H1 (cell line): Measurements from ENCODE around the gene UBIAD1. TPM values are rescaled to one million over a fixed set of nuclear protein-coding genes. Genes with fewer than 3 reads are reported as not detected.

ENCODE experiments used
- CTCF ChIA-PET: fragments of 300-600 bp; sonication (Branson Sonifier 250); formaldehyde crosslinking; loops from one replicate; lab custom pipeline; 2021; ENCODE audit not compliant: partially characterized antibody; lab: Charles Lee
- POLR2A ChIA-PET: fragments of 300-600 bp; sonication (Branson Sonifier 250); formaldehyde crosslinking; loops from one replicate; lab custom pipeline; 2021; ENCODE audit warnings: inconsistent platforms; ENCODE audit not compliant: partially characterized antibody; lab: Charles Lee
- DNase-seq, 2 experiments: peaks; one replicate each; pipeline versions ENCODE4 v3.0.0 to v3.0.0-alpha.2; 2010 to 2022; ENCODE audit warnings: low spot score in 2 of 2, low read depth in 1 of 2, mixed read lengths in 1 of 2
- FAIRE-seq: peaks from 2 replicates; lab custom pipeline; 2011; peaks lifted over from hg19 to GRCh38; lab: Jason Lieb, UNC
- H2AFZ ChIP-seq: 2 replicates; pipeline ENCODE4 v1.8.1; 2012; ENCODE audit warnings: low read length, inconsistent platforms
- H2AK5ac ChIP-seq: 2 replicates; pipeline ENCODE4 v1.6.1; 2013; ENCODE audit warnings: low read depth, low read length
- H2BK120ac ChIP-seq: replicated peaks from 2 replicates; pipeline ENCODE3; 2013; ENCODE audit warnings: low read depth, low read length, inconsistent platforms
- H2BK12ac ChIP-seq: 2 replicates; pipeline ENCODE4 v1.6.1; 2013; ENCODE audit warnings: low read depth, low read length
- H2BK15ac ChIP-seq: 2 replicates; pipeline ENCODE4 v1.6.1; 2013; ENCODE audit warnings: low read length
- H2BK20ac ChIP-seq: 2 replicates; pipeline ENCODE4 v1.6.1; 2013; ENCODE audit warnings: low read length
- H2BK5ac ChIP-seq: 2 replicates; pipeline ENCODE4 v1.6.1; 2013; ENCODE audit warnings: low read depth, low read length
- H3K14ac ChIP-seq: 2 replicates; pipeline ENCODE4 v1.6.1; 2013; ENCODE audit warnings: inconsistent platforms; ENCODE audit not compliant: insufficient read length
- H3K18ac ChIP-seq: 2 replicates; pipeline ENCODE4 v1.6.1; 2013; ENCODE audit warnings: low read length; ENCODE audit errors: extremely low read depth
- H3K23ac ChIP-seq: 2 replicates; pipeline ENCODE4 v1.6.1; 2013; ENCODE audit warnings: inconsistent platforms; ENCODE audit not compliant: insufficient read length
- H3K23me2 ChIP-seq: 2 replicates; pipeline ENCODE4 v1.6.1; 2013; ENCODE audit warnings: low read depth, low read length
- H3K27ac ChIP-seq: 2 replicates; pipeline ENCODE4 v1.6.1; 2011; ENCODE audit warnings: low read depth, low read length, inconsistent platforms
- H3K27me3 ChIP-seq, 4 experiments: replicated peaks in 1 of 4; 1 replicate in 1 of 4; 2 replicates in 3 of 4; pipeline versions ENCODE4 v1.6.1 to v1.8.1; 2011 to 2013; ENCODE audit warnings: low read length in 3 of 4, mild to moderate bottlenecking in 3 of 4, inconsistent platforms in 2 of 4, mixed read lengths in 2 of 4, moderate library complexity in 1 of 4; ENCODE audit not compliant: control insufficient read depth in 3 of 4, insufficient read depth in 3 of 4; ENCODE audit errors: extremely low read depth in 1 of 4
- H3K36me3 ChIP-seq, 4 experiments: 2 replicates each; pipeline versions ENCODE4 v1.6.1 to v1.8.1; 2011 to 2013; ENCODE audit warnings: mild to moderate bottlenecking in 4 of 4, low read length in 3 of 4, moderate library complexity in 2 of 4, control low read depth in 1 of 4, inconsistent platforms in 1 of 4; ENCODE audit not compliant: insufficient read depth in 4 of 4, control insufficient read depth in 2 of 4
- H3K4ac ChIP-seq: replicated peaks from 2 replicates; pipeline ENCODE3; 2013; ENCODE audit warnings: low read length, low read depth, mixed read lengths, inconsistent platforms; ENCODE audit not compliant: insufficient read length
- H3K4me1 ChIP-seq, 4 experiments: replicated peaks in 1 of 4; 1 replicate in 1 of 4; 2 replicates in 3 of 4; pipeline versions ENCODE4 v1.6.1 to v1.8.1; 2011 to 2013; ENCODE audit warnings: low read length in 3 of 4, inconsistent platforms in 2 of 4, mixed read lengths in 1 of 4; ENCODE audit not compliant: insufficient read depth in 4 of 4, control insufficient read depth in 3 of 4
- H3K4me2 ChIP-seq, 2 experiments: 2 replicates each; pipeline versions ENCODE4 v1.6.1 to v1.8.1; 2011 to 2013; ENCODE audit warnings: low read depth in 2 of 2, low read length in 2 of 2, control low read depth in 1 of 2, inconsistent platforms in 1 of 2, mild to moderate bottlenecking in 1 of 2; ENCODE audit not compliant: insufficient read depth in 1 of 2
- H3K4me3 ChIP-seq, 4 experiments: fragments of 200-600, 300-600 bp in 1 of 4; sonication (generic), shearing (Covaris generic), sonication (Bioruptor Twin) in 1 of 4; 2 replicates each; pipeline versions ENCODE4 v1.5.1 to v1.8.1; 2011 to 2016; ENCODE audit warnings: low read length in 4 of 4, low read depth in 3 of 4, control low read depth in 2 of 4, inconsistent platforms in 2 of 4, mild to moderate bottlenecking in 2 of 4, mixed read lengths in 1 of 4, moderate library complexity in 1 of 4; ENCODE audit not compliant: insufficient read depth in 2 of 4; ENCODE audit errors: extremely low read depth in 1 of 4
- H3K56ac ChIP-seq: replicated peaks from 2 replicates; pipeline ENCODE3; 2013; ENCODE audit warnings: low read depth, mild to moderate bottlenecking, mixed read lengths, low read length, inconsistent platforms; ENCODE audit not compliant: insufficient read length
- H3K79me1 ChIP-seq: 2 replicates; pipeline ENCODE4 v1.6.1; 2013; ENCODE audit warnings: low read depth, low read length, control low read depth
- H3K79me2 ChIP-seq, 2 experiments: 2 replicates each; pipeline versions ENCODE4 v1.6.1 to v1.8.1; 2012 to 2013; ENCODE audit warnings: low read length in 2 of 2, mild to moderate bottlenecking in 2 of 2, inconsistent platforms in 1 of 2; ENCODE audit not compliant: insufficient read depth in 2 of 2, control insufficient read depth in 1 of 2
- H3K9ac ChIP-seq, 4 experiments: replicated peaks in 1 of 4; 1 replicate in 1 of 4; 2 replicates in 3 of 4; pipeline versions ENCODE4 v1.6.1 to v1.8.1; 2011 to 2013; ENCODE audit warnings: low read depth in 3 of 4, low read length in 3 of 4, control low read depth in 2 of 4, mild to moderate bottlenecking in 2 of 4, moderate library complexity in 2 of 4, inconsistent platforms in 1 of 4; ENCODE audit errors: extremely low read depth in 1 of 4
- H3K9me3 ChIP-seq, 2 experiments: 2 replicates each; pipeline versions ENCODE4 v1.6.1 to v1.8.1; 2012 to 2013; ENCODE audit warnings: mild to moderate bottlenecking in 2 of 2, moderate library complexity in 2 of 2, control low read depth in 1 of 2, inconsistent platforms in 1 of 2, low read depth in 1 of 2, low read length in 1 of 2, mixed read lengths in 1 of 2; ENCODE audit not compliant: insufficient read depth in 2 of 2
- H4K20me1 ChIP-seq, 2 experiments: replicated peaks in 1 of 2; 2 replicates each; pipeline versions ENCODE3 to v1.8.1; 2011 to 2013; ENCODE audit warnings: inconsistent platforms in 2 of 2, low read length in 2 of 2, mild to moderate bottlenecking in 1 of 2; ENCODE audit not compliant: insufficient read depth in 2 of 2, control insufficient read depth in 1 of 2
- H4K5ac ChIP-seq: 2 replicates; pipeline ENCODE4 v1.6.1; 2013; ENCODE audit warnings: low read length, low read depth, mixed read lengths, inconsistent platforms; ENCODE audit not compliant: insufficient read length
- H4K8ac ChIP-seq: 2 replicates; pipeline ENCODE4 v1.8.0; 2013; ENCODE audit warnings: mild to moderate bottlenecking, moderate library complexity, low read length, inconsistent platforms; ENCODE audit not compliant: insufficient read depth; ENCODE audit errors: extremely low read depth
- H4K91ac ChIP-seq: replicated peaks from 2 replicates; pipeline ENCODE3; 2013; ENCODE audit warnings: low read length, mixed read lengths, inconsistent platforms; ENCODE audit not compliant: insufficient read length
- BCL11A ChIP-seq, 2 experiments: IDR thresholded peaks; one replicate each; pipeline ENCODE4 v1.6.1; 2011; ENCODE audit warnings: low read depth in 2 of 2, low read length in 2 of 2, mild to moderate bottlenecking in 2 of 2
- BRCA1 ChIP-seq: IDR thresholded peaks from 2 replicates; pipeline ENCODE4 v1.6.1; 2012; ENCODE audit warnings: low read depth, low read length, improper control_type of control experiment
- CBX5 ChIP-seq: fragments of 300-800, 300-1000 bp; sonication (generic); IDR thresholded peaks from 2 replicates; pipeline ENCODE4 v1.7.1; 2016; ENCODE audit warnings: antibody characterized with exemption, low read length, low read depth
- EP300 ChIP-seq, 2 experiments: IDR thresholded peaks; 1 replicate in 1 of 2; 2 replicates in 1 of 2; pipeline ENCODE4 v1.6.1; 2011 to 2012; ENCODE audit warnings: low read depth in 2 of 2, low read length in 2 of 2, mild to moderate bottlenecking in 2 of 2, borderline replicate concordance in 1 of 2, inconsistent platforms in 1 of 2, moderate library complexity in 1 of 2
- HDAC6 ChIP-seq: IDR thresholded peaks from one replicate; pipeline ENCODE4 v1.7.1; 2012; ENCODE audit warnings: low read depth, mild to moderate bottlenecking, inconsistent platforms, low read length, moderate library complexity
- JUN ChIP-seq: IDR thresholded peaks from 2 replicates; pipeline ENCODE4 v1.6.1; 2011; ENCODE audit warnings: low read depth, mild to moderate bottlenecking, improper control_type of control experiment, low read length
- PHF8 ChIP-seq: fragments of 200-600 bp; sonication (generic); conservative IDR thresholded peaks from 2 replicates; pipeline ENCODE4 v1.7.1; 2012; ENCODE audit warnings: low read depth, mild to moderate bottlenecking, inconsistent platforms, low read length, moderate library complexity
- POLR2AphosphoS5 ChIP-seq: IDR thresholded peaks from 2 replicates; pipeline ENCODE4 v1.6.1; 2011; ENCODE audit warnings: low read depth, low read length
- POU5F1 ChIP-seq: IDR thresholded peaks from 2 replicates; pipeline ENCODE4 v1.6.1; 2011; ENCODE audit warnings: low read depth, mild to moderate bottlenecking, low read length, moderate library complexity
- RXRA ChIP-seq: IDR thresholded peaks from 2 replicates; pipeline ENCODE4 v1.6.1; 2011; ENCODE audit warnings: low read depth, mild to moderate bottlenecking, low read length, moderate library complexity; ENCODE audit not compliant: insufficient read depth
- SAP30 ChIP-seq: fragments of 300-600 bp; sonication (generic); IDR thresholded peaks from 2 replicates; pipeline ENCODE4 v1.7.1; 2012; ENCODE audit warnings: low read length, moderate library complexity, mild to moderate bottlenecking, inconsistent platforms; ENCODE audit not compliant: insufficient read depth, insufficient replicate concordance
- SP2 ChIP-seq: IDR thresholded peaks from 2 replicates; pipeline ENCODE4 v1.6.1; 2012; ENCODE audit warnings: mild to moderate bottlenecking, low read length, inconsistent platforms
- YY1 ChIP-seq: IDR thresholded peaks from 2 replicates; pipeline ENCODE4 v1.6.1; 2011; ENCODE audit warnings: low read depth, mild to moderate bottlenecking, low read length
- WGBS, 2 experiments: shearing (Covaris generic) in 1 of 2; methylation state at CpG; one replicate each; pipeline versions ENCODE4 v1.1.6 to v1.1.7; 2013 to 2015; ENCODE audit warnings: low lambda C conversion rate in 2 of 2, mixed read lengths in 2 of 2, inconsistent platforms in 1 of 2, low coverage in 1 of 2, missing lambda C conversion rate in 1 of 2; ENCODE audit not compliant: insufficient replicate concordance in 2 of 2, insufficient coverage in 1 of 2, insufficient read length in 1 of 2; ENCODE audit errors: extremely low coverage in 1 of 2, missing lambda C conversion rate in 1 of 2; 5-methylcytosine and 5-hydroxymethylcytosine counted together
- polyA plus RNA-seq, 7 experiments: library from polyadenylated mRNA; depleted of rRNA in 3 of 7; stranded (reverse) in 5 of 7; unstranded in 2 of 7; fragments of >200 nt in 5 of 7; fragments of 200-250 nt in 2 of 7; gene quantifications; 1 replicate in 5 of 7; 2 replicates in 1 of 7; 4 replicates in 1 of 7; pipeline versions ENCODE4 v1.2.1 to v1.2.3, GENCODE V29; 2011 to 2013; ENCODE audit warnings: missing spikeins in 2 of 7, mixed read lengths in 2 of 7
- total RNA-seq: library from RNA; stranded (reverse); fragmentation: NEBNext Ultra II Directional; extraction: Animal tissue kit (Norgen Biotek cat#: 25700); gene quantifications from 2 replicates; pipeline ENCODE4 v1.2.1, GENCODE V29; 2021
- TF ChIP-seq, protein P1 (sequence below): IDR thresholded peaks from 2 replicates; pipeline ENCODE4 v1.6.1; 2012; ENCODE audit warnings: inconsistent platforms

The UBIAD1 gene
- total and polyA plus RNA-seq, 2 of the 8 experiments (the other 6 are each of a cell fraction or from before 2014, with no cell fraction given) = 23.4 to 26.6 TPM

- 93% methylated on average over 8 of the region's 8 CpGs; no CpG with 5 or more reads in 1 of the 2 experiments for WGBS, 2 experiments
- H3K56ac ChIP-seq = no peak overlapping the region
- no peak overlapping the region for H3K9ac ChIP-seq
- CTCF ChIA-PET = interaction anchor here (0.6 to 3.9 kb wide), 6 partner anchors 11 to 657 kb away, joined by 3 to 22 read pairs (median 4); no protein-coding TSS in a partner anchor
- H4K5ac ChIP-seq = no peak overlapping the region
- H3K23ac ChIP-seq = no peak overlapping the region
- H2AFZ ChIP-seq = no peak overlapping the region
- no peaks in the 10 kb centered on the region for H3K23me2 ChIP-seq
- H3K4me2 ChIP-seq = no peak overlapping the region
- H3K9me3 ChIP-seq = peaks cover 0 to 4% of the 10 kb centered on the region in 2 experiments; a peak in 1 of 4 replicates
- no peak overlapping the region for H2BK120ac ChIP-seq
- FAIRE-seq = no peak
- no peak overlapping the region for H3K27ac ChIP-seq
- H2BK5ac ChIP-seq = no peak overlapping the region
- DNase-seq = no peak
- no peak overlapping the region for H3K18ac ChIP-seq
- peaks cover 20 to 78% (median 62%) of the 10 kb centered on the region in 4 experiments for H3K36me3 ChIP-seq
- no peak overlapping the region for H2BK15ac ChIP-seq
- POLR2A ChIA-PET = interaction anchor here (3.2 kb wide), 1 partner anchor 10 kb away, joined by 12 read pairs; the partner anchor contains the start of gene MTOR
- H3K27me3 ChIP-seq = no peaks in the 10 kb centered on the region
- peaks cover 2 to 3% of the 10 kb centered on the region in 2 experiments for H4K20me1 ChIP-seq
- no peak overlapping the region for H3K4ac ChIP-seq
- no peak overlapping the region for H2BK12ac ChIP-seq
- H4K91ac ChIP-seq = no peak overlapping the region
- no peak overlapping the region for H2BK20ac ChIP-seq
- no peaks in the 10 kb centered on the region for H3K4me1 ChIP-seq
- H2AK5ac ChIP-seq = no peak overlapping the region
- no peak overlapping the region for H3K4me3 ChIP-seq
- H3K79me1 ChIP-seq = no peaks in the 10 kb centered on the region; the same call in 1 of the 2 replicates
- H3K79me2 ChIP-seq = no peaks in the 10 kb centered on the region
- no peak overlapping the region for H4K8ac ChIP-seq
- H3K14ac ChIP-seq = no peak overlapping the region
- TF ChIP-seq PHF8 (no peak), SAP30 (no peak), POLR2AphosphoS5 (no peak), SP2 (no peak), YY1 (no peak), JUN (no peak), POU5F1 (no peak), EP300 (IDR thresholded peaks at IDR 0.05; ENCODE audit: borderline replicate concordance in 1 of 2, low read depth in 2 of 2, low read length in 2 of 2) (no peak), CBX5 (no peak), HDAC6 (no peak), BCL11A (IDR thresholded peaks at IDR 0.05; ENCODE audit: low read depth in 2 of 2, low read length in 2 of 2) (no peak), RXRA (no peak), BRCA1 (no peak)
- TF ChIP-seq, protein P1, sequence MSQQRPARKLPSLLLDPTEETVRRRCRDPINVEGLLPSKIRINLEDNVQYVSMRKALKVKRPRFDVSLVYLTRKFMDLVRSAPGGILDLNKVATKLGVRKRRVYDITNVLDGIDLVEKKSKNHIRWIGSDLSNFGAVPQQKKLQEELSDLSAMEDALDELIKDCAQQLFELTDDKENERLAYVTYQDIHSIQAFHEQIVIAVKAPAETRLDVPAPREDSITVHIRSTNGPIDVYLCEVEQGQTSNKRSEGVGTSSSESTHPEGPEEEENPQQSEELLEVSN = no peak
These were observed 19.8 kb upstream of the UBIAD1 start for GRCh38 chr1:11253226-11253625.
